K562 (cell line): Measurements from ENCODE around the gene CNTN2. TPM values are rescaled to one million over a fixed set of nuclear protein-coding genes. Genes with fewer than 3 reads are reported as not detected.

Experiments
- ATAC-seq: fragments of 200-7000 bp; cut with Tn5 transposase; 3 replicates; pipeline ENCODE4 v1.9.1; 2020; ENCODE audit warnings: moderate library complexity
- BruUV-seq: library from RNA; stranded (reverse); fragments of 400-500 nt; replicated peaks from 2 replicates; lab custom pipeline; 2021; lab: Mats Ljungman, UMichigan
- CTCF ChIA-PET: fragments of 300-600 bp; formaldehyde crosslinking; extraction: SDS; loops from one replicate; lab custom pipeline; 2021; ENCODE audit warnings: low intra/inter-chr PET ratio; lab: Yijun Ruan, JAX
- POLR2A ChIA-PET: fragments of 300-600, 350-650 bp; sonication (Branson Sonifier 250); formaldehyde crosslinking; extraction: SDS; loops from one replicate; lab custom pipeline; 2021; ENCODE audit warnings: antibody characterized with exemption, inconsistent platforms; lab: Yijun Ruan, JAX
- DNase-seq, 4 experiments: peaks; one replicate each; pipeline versions ENCODE4 v3.0.0 to v3.0.0-alpha.2; 2011 to 2018; ENCODE audit warnings: low spot score in 3 of 4, mixed read lengths in 3 of 4; ENCODE audit errors: extremely low read depth in 1 of 4
- FAIRE-seq: peaks from 2 replicates; lab custom pipeline; 2011; peaks lifted over from hg19 to GRCh38; lab: Jason Lieb, UNC
- H2AFZ ChIP-seq: 2 replicates; pipeline ENCODE4 v1.6.0; 2011; ENCODE audit warnings: low read depth, low read length, control low read depth, inconsistent platforms
- H3K27ac ChIP-seq: fragments of 200-600 bp; 3 replicates; pipeline ENCODE4 v1.8.0; 2011; ENCODE audit warnings: low read depth, mild to moderate bottlenecking, control low read depth, inconsistent platforms, low read length, moderate library complexity, mixed read lengths; ENCODE audit errors: extremely low read depth
- H3K27me3 ChIP-seq, 2 experiments: fragments of 300-600 bp in 1 of 2; 2 replicates in 1 of 2; 3 replicates in 1 of 2; pipeline versions ENCODE4 v1.6.0 to v1.8.0; 2011; ENCODE audit warnings: inconsistent platforms in 2 of 2, low read length in 2 of 2, mild to moderate bottlenecking in 1 of 2, mixed read lengths in 1 of 2, moderate library complexity in 1 of 2; ENCODE audit not compliant: control insufficient read depth in 2 of 2, insufficient read depth in 2 of 2
- H3K36me3 ChIP-seq: fragments of 300-600 bp; 3 replicates; pipeline ENCODE4 v1.8.0; 2011; ENCODE audit warnings: mild to moderate bottlenecking, low read length, inconsistent platforms; ENCODE audit not compliant: control insufficient read depth, insufficient read depth
- H3K4me1 ChIP-seq, 2 experiments: fragments of 200-600 bp in 1 of 2; replicated peaks in 1 of 2; 2 replicates in 1 of 2; 3 replicates in 1 of 2; pipeline versions ENCODE4 v1.5.1 to v1.8.0; 2011; ENCODE audit warnings: inconsistent platforms in 2 of 2, low read length in 2 of 2, mild to moderate bottlenecking in 1 of 2, mixed read lengths in 1 of 2, moderate library complexity in 1 of 2; ENCODE audit not compliant: control insufficient read depth in 2 of 2, insufficient read depth in 2 of 2
- H3K4me2 ChIP-seq: 2 replicates; pipeline ENCODE4 v1.6.1; 2011; ENCODE audit warnings: low read length, control low read depth, inconsistent platforms, mixed read lengths; ENCODE audit not compliant: insufficient read depth
- H3K4me3 ChIP-seq: fragments of 200-600 bp; sonication (generic), shearing (Covaris generic); 2 replicates; pipeline ENCODE4 v1.5.1; 2016; ENCODE audit warnings: control low read depth, inconsistent platforms
- H3K79me2 ChIP-seq: fragments of 200-600 bp; 3 replicates; pipeline ENCODE4 v1.8.0; 2011; ENCODE audit warnings: low read length, inconsistent platforms; ENCODE audit not compliant: control insufficient read depth, insufficient read depth
- H3K9ac ChIP-seq, 2 experiments: 2 replicates each; pipeline versions ENCODE4 v1.6.0 to v1.6.1; 2011; ENCODE audit warnings: low read depth in 2 of 2, low read length in 2 of 2, control low read depth in 1 of 2, inconsistent platforms in 1 of 2, mild to moderate bottlenecking in 1 of 2, mixed read lengths in 1 of 2; ENCODE audit not compliant: insufficient read depth in 1 of 2
- H3K9me1 ChIP-seq: one replicate; pipeline ENCODE4 v1.6.0; 2011; ENCODE audit warnings: inconsistent platforms, mild to moderate bottlenecking, low read length, moderate library complexity; ENCODE audit not compliant: control insufficient read depth, insufficient read depth
- H3K9me3 ChIP-seq: replicated peaks from 2 replicates; pipeline ENCODE4 v1.5.1; 2011; ENCODE audit warnings: low read depth, low read length, inconsistent platforms; ENCODE audit not compliant: control insufficient read depth, insufficient read depth
- H4K20me1 ChIP-seq: replicated peaks from 2 replicates; pipeline ENCODE4 v1.6.1; 2011; ENCODE audit warnings: low read length, inconsistent platforms, mixed read lengths; ENCODE audit not compliant: control insufficient read depth, insufficient read depth
- FOXA1 ChIP-seq: fragments of 450-650 bp; IDR thresholded peaks from 2 replicates; pipeline ENCODE4 v1.6.1; 2016; ENCODE audit warnings: mild to moderate bottlenecking, borderline replicate concordance
- ZNF263 ChIP-seq: sonication (generic); formaldehyde crosslinking; IDR thresholded peaks from 2 replicates; pipeline ENCODE4 v1.8.0; 2022; ENCODE audit warnings: mild to moderate bottlenecking, missing genetic modification reagents, borderline replicate concordance
- WGBS: fragments of 100-300 bp; shearing (Covaris generic); methylation state at CpG from one replicate; pipeline ENCODE4 v1.1.6; 2016; ENCODE audit warnings: low coverage, mixed read lengths; ENCODE audit not compliant: insufficient coverage; ENCODE audit errors: missing lambda C conversion rate; 5-methylcytosine and 5-hydroxymethylcytosine counted together
- in situ Hi-C: fragments of 300-500 bp; cut with MboI; formaldehyde crosslinking; loops from 4 replicates; pipeline ENCODE4 v1.15.0; 2018; ENCODE audit warnings: inconsistent platforms, mixed read lengths
- intact Hi-C: fragments of 100-400 bp; cut with micrococcal nuclease; formaldehyde crosslinking; loops from 2 replicates; pipeline ENCODE4 v1.14.2; 2022
- polyA plus RNA-seq, 8 experiments: library from polyadenylated mRNA; depleted of rRNA in 4 of 8; stranded (reverse) in 5 of 8; unstranded in 3 of 8; fragments of >200 nt; fragmentation: Nextera tagmentation in 2 of 8; fragmentation: Illumina TruSeq in 1 of 8; extraction: Ambion mirVana in 2 of 8; extraction: Trizol in 1 of 8; gene quantifications; 2 replicates each; pipeline versions ENCODE4 v1.2.1 to v1.2.3, GENCODE V29; 2011 to 2014; ENCODE audit warnings: inconsistent platforms in 1 of 8, missing spikeins in 1 of 8
- total RNA-seq, 7 experiments: library from RNA; depleted of rRNA in 6 of 7; stranded (reverse); fragments of >200 nt in 6 of 7; fragmentation: Illumina TruSeq in 2 of 7; extraction: Trizol in 2 of 7; gene quantifications; 2 replicates each; pipeline versions ENCODE4 v1.2.1 to v1.2.3, GENCODE V29; 2011 to 2021; ENCODE audit warnings: low replicate concordance in 1 of 7
- TF ChIP-seq, protein P1 (sequence below): fragments of 450-650 bp; IDR thresholded peaks from 2 replicates; pipeline ENCODE4 v1.6.1; 2016

The CNTN2 gene
- total and polyA plus RNA-seq, 9 of the 15 experiments (the other 6 are each of a cell fraction or from before 2014, with no cell fraction given): not detected

DNA sequence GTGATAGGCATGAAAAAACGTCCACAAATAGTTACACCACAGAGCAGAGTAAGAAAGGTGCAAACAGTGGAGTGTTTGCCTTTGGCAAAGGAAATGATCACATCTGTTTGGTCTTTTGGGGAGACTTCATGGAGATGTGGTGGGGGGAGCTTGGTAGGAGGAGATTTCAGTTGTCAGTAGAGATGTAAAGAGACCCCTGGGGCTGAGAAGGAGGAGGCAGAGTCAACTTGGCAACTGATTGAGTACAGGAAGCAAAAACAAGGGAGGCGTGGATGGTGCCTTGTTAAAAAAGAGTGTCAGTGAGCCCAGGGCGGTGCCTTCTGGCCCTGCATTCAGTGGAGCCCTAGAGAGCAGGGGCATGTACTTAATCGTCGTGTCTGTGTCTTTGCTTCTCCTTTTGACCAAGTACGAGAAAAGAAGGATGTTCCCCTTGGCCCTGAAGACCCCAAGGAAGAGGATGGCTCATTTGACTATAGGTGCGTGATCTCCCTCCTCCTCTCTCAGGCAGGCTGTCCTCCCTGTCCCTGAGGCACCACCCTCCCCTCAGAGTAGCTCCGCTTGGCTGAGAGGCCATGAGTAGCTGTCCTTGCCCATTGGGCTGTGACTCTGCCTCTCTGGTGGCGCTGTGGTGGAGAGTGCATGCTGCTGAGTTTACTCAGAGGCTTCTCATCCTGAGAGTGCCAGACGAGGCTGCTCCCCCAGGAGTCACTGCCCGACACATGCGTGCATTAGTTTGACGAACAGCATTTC is 30.4 kb upstream of the CNTN2 start:
- Histone ChIP-seq H3K36me3 (no peaks in the 10 kb centered on the region), H3K4me3 (no peak overlapping the region), H3K27me3 (peaks cover 64 to 96% of the 10 kb centered on the region in 2 experiments), H3K9ac (no peak overlapping the region), H3K27ac (no peak overlapping the region; the same call in 2 of the 3 replicates), H3K4me2 (no peak overlapping the region), H3K4me1 (no peaks in the 10 kb centered on the region), H3K9me3 (no peaks in the 10 kb centered on the region), H2AFZ (no peak overlapping the region), H3K9me1 (no peaks in the 10 kb centered on the region), H4K20me1 (peaks cover 32% of the 10 kb centered on the region), H3K79me2 (no peaks in the 10 kb centered on the region)
- no peak for DNase-seq
- in situ Hi-C loops (no loop called here), intact Hi-C loops (no loop called here)
- no peak for FAIRE-seq
- ChIA-PET CTCF (no interaction called here), POLR2A (interaction anchor here (0.6 to 2.2 kb wide), 3 partner anchors 10 to 511 kb away, joined by 3 to 7 read pairs (median 4); no protein-coding TSS in a partner anchor)
- BruUV-seq: no TSS peak
- TF ChIP-seq ZNF263 (CRISPR knock-in tag) (peak; percentile 91), FOXA1 (no peak)
- TF ChIP-seq, protein P1, sequence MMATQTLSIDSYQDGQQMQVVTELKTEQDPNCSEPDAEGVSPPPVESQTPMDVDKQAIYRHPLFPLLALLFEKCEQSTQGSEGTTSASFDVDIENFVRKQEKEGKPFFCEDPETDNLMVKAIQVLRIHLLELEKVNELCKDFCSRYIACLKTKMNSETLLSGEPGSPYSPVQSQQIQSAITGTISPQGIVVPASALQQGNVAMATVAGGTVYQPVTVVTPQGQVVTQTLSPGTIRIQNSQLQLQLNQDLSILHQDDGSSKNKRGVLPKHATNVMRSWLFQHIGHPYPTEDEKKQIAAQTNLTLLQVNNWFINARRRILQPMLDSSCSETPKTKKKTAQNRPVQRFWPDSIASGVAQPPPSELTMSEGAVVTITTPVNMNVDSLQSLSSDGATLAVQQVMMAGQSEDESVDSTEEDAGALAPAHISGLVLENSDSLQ: no peak
- WGBS: under 1% methylated on average over 12 of the region's 13 CpGs
- peak; percentile 37 for ATAC-seq
